Measurements from ENCODE around the gene PAK5.

The PAK5 gene

DNA sequence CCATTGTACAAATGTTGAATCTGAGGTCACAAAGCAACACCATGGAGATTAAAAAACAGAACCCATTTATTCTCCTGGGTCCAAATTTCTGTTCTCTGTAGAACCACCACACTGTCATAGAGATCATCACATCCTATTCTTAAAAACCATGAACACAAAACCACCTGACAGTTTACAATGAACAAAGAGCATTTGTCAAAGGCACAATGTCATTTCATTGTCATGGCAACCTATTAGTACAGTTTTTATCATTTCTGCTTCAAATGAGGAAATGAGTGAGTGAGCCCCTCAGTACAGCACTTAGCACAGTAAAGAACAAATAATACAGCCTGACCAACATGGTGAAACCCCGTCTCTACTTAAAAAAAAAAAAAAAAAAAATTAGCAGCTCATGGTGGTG lies 347.6 kb downstream of the PAK5 start:
- no peak overlapping the region for H3K27ac ChIP-seq
- no peak overlapping the region for H3K4me3 ChIP-seq
- DNase-seq (ENCODE audit: low spot score), result no peak
- TF ChIP-seq, protein P1, sequence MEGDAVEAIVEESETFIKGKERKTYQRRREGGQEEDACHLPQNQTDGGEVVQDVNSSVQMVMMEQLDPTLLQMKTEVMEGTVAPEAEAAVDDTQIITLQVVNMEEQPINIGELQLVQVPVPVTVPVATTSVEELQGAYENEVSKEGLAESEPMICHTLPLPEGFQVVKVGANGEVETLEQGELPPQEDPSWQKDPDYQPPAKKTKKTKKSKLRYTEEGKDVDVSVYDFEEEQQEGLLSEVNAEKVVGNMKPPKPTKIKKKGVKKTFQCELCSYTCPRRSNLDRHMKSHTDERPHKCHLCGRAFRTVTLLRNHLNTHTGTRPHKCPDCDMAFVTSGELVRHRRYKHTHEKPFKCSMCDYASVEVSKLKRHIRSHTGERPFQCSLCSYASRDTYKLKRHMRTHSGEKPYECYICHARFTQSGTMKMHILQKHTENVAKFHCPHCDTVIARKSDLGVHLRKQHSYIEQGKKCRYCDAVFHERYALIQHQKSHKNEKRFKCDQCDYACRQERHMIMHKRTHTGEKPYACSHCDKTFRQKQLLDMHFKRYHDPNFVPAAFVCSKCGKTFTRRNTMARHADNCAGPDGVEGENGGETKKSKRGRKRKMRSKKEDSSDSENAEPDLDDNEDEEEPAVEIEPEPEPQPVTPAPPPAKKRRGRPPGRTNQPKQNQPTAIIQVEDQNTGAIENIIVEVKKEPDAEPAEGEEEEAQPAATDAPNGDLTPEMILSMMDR (IDR thresholded peaks at IDR 0.05), result no peak

DNA sequence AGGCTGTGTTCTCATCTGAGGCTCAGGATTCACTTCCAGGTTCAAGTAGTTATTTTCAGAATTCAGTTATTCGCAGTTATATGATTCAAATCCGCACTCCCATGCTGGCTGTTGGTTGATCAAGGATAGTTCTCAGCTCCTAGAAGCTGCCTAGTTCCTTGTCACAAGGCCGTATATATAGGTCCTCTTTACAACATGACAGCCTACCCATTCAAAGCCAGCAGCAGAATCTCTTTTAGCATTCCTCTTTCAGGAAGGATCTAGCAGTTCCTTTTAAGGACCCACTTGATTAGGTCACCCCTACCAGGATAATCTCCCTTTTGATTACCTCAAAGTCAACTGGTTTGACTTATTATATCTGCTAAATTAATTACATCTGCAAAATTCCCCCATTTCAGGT lies 348.2 kb downstream of the PAK5 start:
- TF ChIP-seq, protein P1 (IDR thresholded peaks at IDR 0.05), result no peak
- DNase-seq (ENCODE audit: low spot score), result no peak
- Histone ChIP-seq H3K27ac (no peak overlapping the region), H3K4me3 (no peak overlapping the region)

DNA sequence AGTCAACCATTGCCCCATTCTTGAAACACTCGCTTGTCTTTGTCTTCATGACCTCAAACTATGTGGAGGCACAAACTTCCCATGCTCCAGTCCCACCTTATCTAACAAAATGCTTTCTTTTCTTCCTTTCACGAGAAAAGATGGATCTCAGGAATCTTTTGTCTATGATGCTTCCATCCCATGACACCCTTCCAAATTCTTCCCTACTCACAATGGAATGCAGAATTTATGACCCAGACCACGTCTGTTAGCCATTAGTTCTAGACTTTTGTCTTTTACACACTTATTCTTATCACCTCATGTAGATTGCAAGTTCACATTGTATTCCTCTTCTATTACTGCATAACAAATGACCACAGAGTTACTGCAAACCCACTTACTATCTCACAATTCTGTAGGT lies 348.7 kb downstream of the PAK5 start:
- TF ChIP-seq, protein P1 (IDR thresholded peaks at IDR 0.05), result no peak
- Histone ChIP-seq H3K4me3 (no peak overlapping the region), H3K27ac (no peak overlapping the region)
- no peak for DNase-seq (ENCODE audit: low spot score)

DNA sequence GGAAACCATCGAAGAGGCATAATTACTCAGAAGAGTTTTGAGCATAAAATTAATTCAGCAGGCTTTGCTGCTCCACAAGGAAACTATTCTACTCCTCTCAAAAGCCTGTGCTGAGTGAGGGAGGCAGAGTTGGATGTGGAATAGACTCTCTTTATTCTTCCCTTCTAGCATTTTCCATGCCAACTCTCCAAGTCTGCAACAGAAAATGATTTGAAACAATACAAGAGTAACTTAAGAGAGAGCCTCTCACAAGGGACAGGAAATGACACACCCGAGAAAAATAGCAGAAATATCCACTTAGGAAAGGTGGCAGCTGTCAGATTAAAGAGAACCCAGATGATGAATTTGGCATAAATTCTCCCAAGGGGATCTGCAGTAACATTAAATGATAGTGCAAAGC lies 350.8 kb downstream of the PAK5 start:
- DNase-seq (ENCODE audit: low spot score), result no peak
- TF ChIP-seq, protein P1 (IDR thresholded peaks at IDR 0.05), result no peak
- Histone ChIP-seq H3K27ac (no peak overlapping the region), H3K4me3 (no peak overlapping the region)
